HL-60 (cell line): ENCODE data around the gene DDIAS.

Experiments used
- DNase-seq, 2 experiments: peaks; one replicate each; pipeline ENCODE4 v3.0.0-alpha.2; 2010 to 2020; ENCODE audit warnings: low read depth in 1 of 2, low spot score in 1 of 2
- H3K27ac ChIP-seq: fragments of 250-450 bp; sonication (Bioruptor Pico); replicated peaks from 2 replicates; pipeline ENCODE4 v1.5.1; 2020; ENCODE audit warnings: mild to moderate bottlenecking, moderate library complexity
- H3K27me3 ChIP-seq: fragments of 250-450 bp; sonication (Bioruptor Pico); 2 replicates; pipeline ENCODE4 v1.5.1; 2021; ENCODE audit warnings: mild to moderate bottlenecking, moderate library complexity; ENCODE audit not compliant: insufficient read depth, poor library complexity, severe bottlenecking
- H3K4me3 ChIP-seq: replicated peaks from 2 replicates; pipeline ENCODE4 v1.5.1; 2011; ENCODE audit warnings: mild to moderate bottlenecking, control low read depth, low read length; ENCODE audit not compliant: insufficient read depth
- CTCF ChIP-seq: IDR thresholded peaks from one replicate; pipeline ENCODE4 v1.5.1; 2011; ENCODE audit warnings: low read length, control low read depth, inconsistent platforms; ENCODE audit not compliant: insufficient read depth
- GABPA ChIP-seq: IDR thresholded peaks from 2 replicates; pipeline ENCODE4 v1.6.1; 2012; ENCODE audit warnings: low read depth
- POLR2AphosphoS5 ChIP-seq: IDR thresholded peaks from 2 replicates; pipeline ENCODE4 v1.6.1; 2012; ENCODE audit warnings: low read depth
- SPI1 ChIP-seq: IDR thresholded peaks from 2 replicates; pipeline ENCODE4 v1.6.1; 2012; ENCODE audit warnings: low read depth, mild to moderate bottlenecking, borderline replicate concordance
- TF ChIP-seq, protein P1 (sequence below): IDR thresholded peaks from 2 replicates; pipeline ENCODE4 v1.6.1; 2012; ENCODE audit warnings: low read depth; ENCODE audit not compliant: insufficient replicate concordance

DDIAS gene

DNA sequence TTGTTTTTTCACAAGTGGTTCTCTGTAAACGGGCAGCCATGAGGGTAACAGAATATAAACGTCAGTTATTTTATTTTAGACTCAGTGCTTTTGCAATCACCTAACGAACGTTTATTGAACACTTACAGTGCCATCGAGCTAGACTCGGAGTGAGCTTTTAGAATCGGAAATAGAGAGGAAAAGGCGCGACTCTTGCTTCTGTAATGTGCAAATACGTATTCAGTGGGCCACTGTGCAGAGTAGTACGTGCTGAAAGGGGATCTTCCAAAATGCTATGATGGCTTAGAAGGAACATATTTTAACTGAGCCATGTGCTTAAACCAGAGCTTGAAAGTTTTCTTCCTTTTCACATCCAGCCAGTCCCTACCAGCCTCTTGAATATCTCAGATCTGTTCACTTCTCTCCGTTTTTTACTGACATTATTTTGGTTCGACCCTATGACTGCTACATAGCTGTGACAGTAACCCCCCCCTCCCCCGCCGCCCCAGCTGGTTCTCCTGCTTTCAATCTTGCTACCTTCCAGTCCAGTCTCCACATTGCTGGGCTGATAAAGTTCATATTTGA, 468 bp downstream of the DDIAS start:
- H3K27me3 ChIP-seq: no peaks in the 10 kb centered on the region
- peak in 1 of 2 experiments; percentile 1 for DNase-seq
- TF ChIP-seq, protein P1, sequence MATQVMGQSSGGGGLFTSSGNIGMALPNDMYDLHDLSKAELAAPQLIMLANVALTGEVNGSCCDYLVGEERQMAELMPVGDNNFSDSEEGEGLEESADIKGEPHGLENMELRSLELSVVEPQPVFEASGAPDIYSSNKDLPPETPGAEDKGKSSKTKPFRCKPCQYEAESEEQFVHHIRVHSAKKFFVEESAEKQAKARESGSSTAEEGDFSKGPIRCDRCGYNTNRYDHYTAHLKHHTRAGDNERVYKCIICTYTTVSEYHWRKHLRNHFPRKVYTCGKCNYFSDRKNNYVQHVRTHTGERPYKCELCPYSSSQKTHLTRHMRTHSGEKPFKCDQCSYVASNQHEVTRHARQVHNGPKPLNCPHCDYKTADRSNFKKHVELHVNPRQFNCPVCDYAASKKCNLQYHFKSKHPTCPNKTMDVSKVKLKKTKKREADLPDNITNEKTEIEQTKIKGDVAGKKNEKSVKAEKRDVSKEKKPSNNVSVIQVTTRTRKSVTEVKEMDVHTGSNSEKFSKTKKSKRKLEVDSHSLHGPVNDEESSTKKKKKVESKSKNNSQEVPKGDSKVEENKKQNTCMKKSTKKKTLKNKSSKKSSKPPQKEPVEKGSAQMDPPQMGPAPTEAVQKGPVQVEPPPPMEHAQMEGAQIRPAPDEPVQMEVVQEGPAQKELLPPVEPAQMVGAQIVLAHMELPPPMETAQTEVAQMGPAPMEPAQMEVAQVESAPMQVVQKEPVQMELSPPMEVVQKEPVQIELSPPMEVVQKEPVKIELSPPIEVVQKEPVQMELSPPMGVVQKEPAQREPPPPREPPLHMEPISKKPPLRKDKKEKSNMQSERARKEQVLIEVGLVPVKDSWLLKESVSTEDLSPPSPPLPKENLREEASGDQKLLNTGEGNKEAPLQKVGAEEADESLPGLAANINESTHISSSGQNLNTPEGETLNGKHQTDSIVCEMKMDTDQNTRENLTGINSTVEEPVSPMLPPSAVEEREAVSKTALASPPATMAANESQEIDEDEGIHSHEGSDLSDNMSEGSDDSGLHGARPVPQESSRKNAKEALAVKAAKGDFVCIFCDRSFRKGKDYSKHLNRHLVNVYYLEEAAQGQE: no peak
- peak overlapping the region; percentile 63 for H3K4me3 ChIP-seq
- H3K27ac ChIP-seq: peak overlapping the region; percentile 92

DNA sequence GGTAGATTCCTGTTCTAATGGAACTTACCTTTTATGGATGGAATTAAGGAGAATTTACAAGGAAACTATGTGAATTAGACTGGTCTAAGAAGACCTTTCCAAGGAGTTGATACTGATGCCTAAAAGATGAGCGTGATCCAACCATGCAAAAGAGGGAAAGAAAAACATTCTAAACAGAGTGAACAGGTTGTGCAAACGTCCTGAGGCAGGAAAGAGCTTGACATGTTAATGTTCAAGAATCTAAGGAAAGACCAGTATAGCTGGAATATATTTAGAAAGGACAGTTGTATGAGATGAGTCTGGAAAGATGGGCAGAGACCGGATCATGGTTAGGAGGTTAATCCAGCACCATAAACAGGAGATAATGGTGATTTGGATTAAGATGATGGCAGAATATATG, 1.3 kb downstream of the DDIAS start:
- TF ChIP-seq GABPA (no peak), POLR2AphosphoS5 (no peak), CTCF (no peak)
- H3K4me3 ChIP-seq: peak overlapping the region; percentile 63
- no peak overlapping the region for H3K27ac ChIP-seq
- H3K27me3 ChIP-seq: no peaks in the 10 kb centered on the region
- DNase-seq: no peak

GRCh38 chr11:82903843-82904586, 2.5 kb downstream of the DDIAS start:
- Histone ChIP-seq H3K27ac (no peak overlapping the region), H3K27me3 (no peaks in the 10 kb centered on the region), H3K4me3 (no peak overlapping the region)
- TF ChIP-seq POLR2AphosphoS5 (no peak), SPI1 (no peak), GABPA (no peak), CTCF (no peak)
- DNase-seq: no peak

DNA sequence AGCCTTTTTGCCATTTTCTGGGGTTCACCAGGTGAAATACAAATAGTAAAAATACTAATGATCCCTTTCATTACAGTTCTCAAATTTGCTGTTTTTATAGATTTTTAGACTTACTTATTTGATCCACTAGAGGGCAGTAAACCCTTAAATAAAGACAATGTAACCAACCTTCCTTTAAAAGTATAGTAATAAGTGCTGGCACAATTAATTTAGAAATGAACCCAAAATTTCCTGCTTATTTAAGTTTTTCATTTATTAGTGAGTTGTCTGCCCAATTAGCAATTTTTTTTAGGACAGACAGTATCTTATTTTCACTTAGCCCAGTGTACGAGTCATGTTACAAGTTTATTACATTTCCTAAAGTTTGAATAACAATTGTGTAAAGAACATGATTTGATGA, 4.7 kb downstream of the DDIAS start:
- Histone ChIP-seq H3K4me3 (no peak overlapping the region), H3K27me3 (no peaks in the 10 kb centered on the region), H3K27ac (no peak overlapping the region)
- DNase-seq: no peak
- TF ChIP-seq CTCF (peak; percentile 11), SPI1 (no peak)

DNA sequence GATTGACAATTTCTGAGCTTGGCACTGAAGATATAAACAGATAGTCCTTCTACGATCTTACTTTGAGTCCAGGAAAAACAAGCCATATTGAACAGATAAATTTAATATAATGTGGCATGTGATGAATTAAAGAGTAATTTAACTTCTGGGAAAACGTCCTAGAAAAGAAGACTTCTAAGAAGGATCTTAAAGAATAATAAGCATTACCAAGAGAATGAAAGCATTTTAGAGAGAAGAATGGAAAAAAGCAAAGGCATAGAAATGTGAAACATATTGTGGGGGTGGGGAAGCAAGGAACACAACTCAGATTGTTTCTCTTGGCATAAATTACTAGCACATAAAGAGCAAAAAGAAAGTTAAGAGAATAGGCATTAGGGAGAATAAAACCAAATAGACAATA, 5.4 kb downstream of the DDIAS start:
- Histone ChIP-seq H3K4me3 (no peak overlapping the region), H3K27me3 (no peaks in the 10 kb centered on the region), H3K27ac (peak overlapping the region; percentile 44)
- no peak for TF ChIP-seq POLR2AphosphoS5
- TF ChIP-seq SPI1: no peak
- no peak for TF ChIP-seq CTCF
- TF ChIP-seq, protein P1: no peak
- no peak for TF ChIP-seq GABPA
- no peak for DNase-seq
